ENCODE results near the gene RSBN1. TPM values are rescaled to one million over a fixed set of nuclear protein-coding genes. Genes with fewer than 3 reads are reported as not detected.

RSBN1 gene
- total and polyA plus RNA-seq, 10 of the 15 experiments (the other 5 are each of a cell fraction or from before 2014, with no cell fraction given) = 2.9 to 26.8 (median 11.5) TPM

- no peak for TF ChIP-seq ZBTB40 (IDR thresholded peaks at IDR 0.05; ENCODE audit: borderline replicate concordance)
- TF ChIP-seq BCL3 (IDR thresholded peaks at IDR 0.05; ENCODE audit: borderline replicate concordance, insufficient read depth, low read depth, low read length, poor library complexity, severe bottlenecking) = no peak
- no peak for TF ChIP-seq JUNB (IDR thresholded peaks at IDR 0.05)
- no peak for TF ChIP-seq SRF (IDR thresholded peaks at IDR 0.05; ENCODE audit: low read depth in 2 of 2, low read length in 2 of 2)
- TF ChIP-seq ZNF274 (IDR thresholded peaks at IDR 0.05; ENCODE audit: insufficient read depth, insufficient read length) = no peak
- TF ChIP-seq ZBTB4 (CRISPR knock-in tag; IDR thresholded peaks at IDR 0.05) = no peak
- no peak for TF ChIP-seq NKRF (conservative IDR thresholded peaks at IDR 0.05)
- TF ChIP-seq TCF12 (IDR thresholded peaks at IDR 0.05; ENCODE audit: low read depth, low read length) = no peak
- TF ChIP-seq SUZ12 (IDR thresholded peaks at IDR 0.05; ENCODE audit: unreplicated experiment) = no peak
- 0 out of 2 replicates have a peak, but pooled peaks have one; percentile 21 for TF ChIP-seq ATF2 (IDR thresholded peaks at IDR 0.05; ENCODE audit: low read length)
- TF ChIP-seq NFIC (IDR thresholded peaks at IDR 0.05; ENCODE audit: low read depth, low read length) = peak; percentile 27; the same call in 1 of the 2 replicates
- TF ChIP-seq RAD51 (IDR thresholded peaks at IDR 0.05) = peak; percentile 67; the same call in 1 of the 2 replicates
- TF ChIP-seq ZNF384 (IDR thresholded peaks at IDR 0.05; ENCODE audit: borderline replicate concordance, low read depth, low read length) = no peak
- TF ChIP-seq CREM (IDR thresholded peaks at IDR 0.05; ENCODE audit: low read depth) = no peak
- no peak for TF ChIP-seq YBX1 (IDR thresholded peaks at IDR 0.05)
- no peak for TF ChIP-seq JUND (IDR thresholded peaks at IDR 0.05; ENCODE audit: low read depth, low read length)
These were observed 18.1 kb downstream of the RSBN1 start (continued) for GRCh38 chr1:113793878-113794834.

Data from GM12878 (cell line).